Nephron (organoid): ENCODE measurements around the gene HOXD9.

Experiments used
- H3K27ac Mint-ChIP-seq, 3 experiments: 2 replicates each; pipeline ENCODE4 v1.8.0; 2020; ENCODE audit warnings: mixed read lengths in 3 of 3, mild to moderate bottlenecking in 2 of 3, moderate library complexity in 1 of 3
- H3K27me3 Mint-ChIP-seq: 2 replicates; pipeline ENCODE4 v1.8.0; 2021; ENCODE audit warnings: low read depth, mild to moderate bottlenecking, moderate library complexity, mixed read lengths
- H3K36me3 Mint-ChIP-seq: 2 replicates; pipeline ENCODE4 v1.8.0; 2020; ENCODE audit warnings: low read depth, mixed read lengths
- H3K4me1 Mint-ChIP-seq: 2 replicates; pipeline ENCODE4 v1.8.0; 2020; ENCODE audit warnings: mixed read lengths
- H3K4me3 Mint-ChIP-seq, 3 experiments: 2 replicates each; pipeline ENCODE4 v1.8.0; 2020; ENCODE audit warnings: mild to moderate bottlenecking in 3 of 3, mixed read lengths in 3 of 3, moderate library complexity in 2 of 3
- H3K9me3 Mint-ChIP-seq: 2 replicates; pipeline ENCODE4 v1.8.0; 2020; ENCODE audit warnings: mixed read lengths
- CTCF ChIP-seq, 3 experiments: fragments of 200-600 bp; sonication (generic); IDR thresholded peaks; one replicate each; pipeline ENCODE4 v1.5.0; 2021; ENCODE audit warnings: antibody characterized with exemption in 3 of 3; ENCODE audit not compliant: unreplicated experiment in 3 of 3

Gene HOXD9

DNA sequence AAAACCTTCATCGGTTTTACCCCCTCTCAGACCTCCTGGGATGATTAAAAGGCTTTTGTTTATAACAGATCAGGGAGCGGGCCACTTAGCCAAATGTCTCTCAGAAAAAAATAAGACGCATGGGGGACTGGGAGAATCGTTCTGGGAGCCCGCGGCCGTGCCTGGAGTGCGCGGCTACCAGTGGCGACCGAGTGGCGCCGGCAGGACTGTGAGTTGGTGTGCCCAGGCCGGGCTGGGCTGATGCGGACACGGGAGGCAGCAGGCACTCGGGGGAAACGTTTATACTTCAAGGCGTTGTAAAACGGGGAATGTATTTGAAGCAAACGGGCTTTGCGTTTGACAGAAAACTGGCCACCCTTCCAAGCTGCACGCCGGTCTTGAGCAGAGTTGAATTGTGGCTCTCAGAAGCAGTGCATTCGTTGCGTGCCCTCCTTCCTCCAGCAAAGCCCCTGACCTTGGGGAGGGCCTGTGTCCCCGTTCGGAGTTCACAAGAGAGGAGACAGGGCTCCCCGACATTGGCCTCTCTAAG lies 10.6 kb upstream of the HOXD9 start:
- Mint-ChIP-seq H3K36me3 (peaks cover 55% of the 10 kb centered on the region), H3K27me3 (peaks cover 96% of the 10 kb centered on the region), H3K4me3 (peak overlapping the region; percentile 58 to 78 (median 70)), H3K27ac (peak overlapping the region in 2 of 3 experiments; percentile 60 to 99), H3K4me1 (peaks cover 24% of the 10 kb centered on the region), H3K9me3 (no peaks in the 10 kb centered on the region)
- no peak for TF ChIP-seq CTCF (IDR thresholded peaks at IDR 0.05; ENCODE audit: unreplicated experiment in 3 of 3)

- H3K4me3 Mint-ChIP-seq = peak overlapping the region; percentile 58 to 78 (median 76)
- peaks cover 97% of the 10 kb centered on the region for H3K27me3 Mint-ChIP-seq
- peak overlapping the region in 2 of 3 experiments; percentile 85 to 99 for H3K27ac Mint-ChIP-seq
- TF ChIP-seq CTCF (IDR thresholded peaks at IDR 0.05; ENCODE audit: unreplicated experiment in 3 of 3) = no peak
- peaks cover 25% of the 10 kb centered on the region for H3K4me1 Mint-ChIP-seq
- no peaks in the 10 kb centered on the region for H3K9me3 Mint-ChIP-seq
- peaks cover 59% of the 10 kb centered on the region for H3K36me3 Mint-ChIP-seq
These were observed 9.9 kb upstream of the HOXD9 start for GRCh38 chr2:176112375-176113302.

- H3K27me3 Mint-ChIP-seq = peaks cover 99% of the 10 kb centered on the region
- H3K4me1 Mint-ChIP-seq = peaks cover 22% of the 10 kb centered on the region
- no peak for TF ChIP-seq CTCF (IDR thresholded peaks at IDR 0.05; ENCODE audit: unreplicated experiment in 3 of 3)
- H3K4me3 Mint-ChIP-seq = peak overlapping the region; percentile 48 to 78 (median 51)
- H3K36me3 Mint-ChIP-seq = peaks cover 65% of the 10 kb centered on the region
- peak overlapping the region; percentile 30 to 99 (median 81) for H3K27ac Mint-ChIP-seq
- H3K9me3 Mint-ChIP-seq = no peaks in the 10 kb centered on the region
These were observed 8.2 kb upstream of the HOXD9 start for GRCh38 chr2:176114120-176114929.

DNA sequence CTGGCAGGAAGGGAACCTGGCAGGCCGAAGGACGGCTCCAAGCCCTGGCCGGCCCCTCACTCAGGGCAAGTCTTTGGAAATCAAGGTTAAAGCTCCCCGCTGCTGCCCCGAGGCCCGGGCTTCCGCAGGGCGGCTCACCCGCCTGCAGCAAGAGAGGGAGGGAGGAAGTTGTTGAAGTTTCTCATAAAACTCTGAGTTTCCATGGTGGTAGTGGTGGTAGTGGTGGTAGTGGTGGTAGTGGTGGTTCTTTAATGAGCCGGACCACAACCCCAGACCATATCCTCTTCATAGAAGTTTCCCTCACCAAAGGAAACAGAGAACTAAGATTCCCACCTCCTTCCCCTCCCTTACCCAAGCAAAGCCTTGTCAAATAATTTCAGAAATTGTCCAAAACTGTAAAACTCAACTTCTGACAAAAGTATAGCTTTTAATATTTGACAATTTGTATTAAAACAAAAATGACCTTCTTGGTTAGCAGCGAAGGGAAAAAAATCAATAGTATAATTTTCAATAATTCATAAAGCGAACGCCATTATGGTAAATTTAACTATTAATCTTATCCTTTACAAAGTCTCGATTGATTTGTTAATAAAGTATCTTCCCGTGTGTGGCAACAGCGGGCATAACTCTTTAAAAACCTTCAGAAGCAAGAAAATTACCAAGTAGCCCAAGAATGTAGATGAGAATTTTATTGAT lies 7.4 kb upstream of the HOXD9 start:
- H3K9me3 Mint-ChIP-seq = no peaks in the 10 kb centered on the region
- peaks cover 98% of the 10 kb centered on the region for H3K27me3 Mint-ChIP-seq
- no peak for TF ChIP-seq CTCF (IDR thresholded peaks at IDR 0.05; ENCODE audit: unreplicated experiment in 3 of 3)
- peaks cover 62% of the 10 kb centered on the region for H3K36me3 Mint-ChIP-seq
- H3K4me1 Mint-ChIP-seq = peaks cover 25% of the 10 kb centered on the region
- peak overlapping the region; percentile 62 to 78 (median 74) for H3K4me3 Mint-ChIP-seq
- peak overlapping the region in 2 of 3 experiments; percentile 75 to 99 for H3K27ac Mint-ChIP-seq
